HG03469 (cell line): ENCODE measurements around the gene ZNF575.

Experiments used
- ATAC-seq: cut with Tn5 transposase; IDR thresholded peaks from one replicate; pipeline ENCODE4 v1.9.1; 2021; ENCODE audit warnings: mild to moderate bottlenecking, moderate library complexity, moderate number of reproducible peaks; ENCODE audit not compliant: unreplicated experiment

Gene ZNF575

GRCh38 chr19:43569657-43570056 lies 36.7 kb downstream of the ZNF575 start:
- no peak for ATAC-seq

DNA sequence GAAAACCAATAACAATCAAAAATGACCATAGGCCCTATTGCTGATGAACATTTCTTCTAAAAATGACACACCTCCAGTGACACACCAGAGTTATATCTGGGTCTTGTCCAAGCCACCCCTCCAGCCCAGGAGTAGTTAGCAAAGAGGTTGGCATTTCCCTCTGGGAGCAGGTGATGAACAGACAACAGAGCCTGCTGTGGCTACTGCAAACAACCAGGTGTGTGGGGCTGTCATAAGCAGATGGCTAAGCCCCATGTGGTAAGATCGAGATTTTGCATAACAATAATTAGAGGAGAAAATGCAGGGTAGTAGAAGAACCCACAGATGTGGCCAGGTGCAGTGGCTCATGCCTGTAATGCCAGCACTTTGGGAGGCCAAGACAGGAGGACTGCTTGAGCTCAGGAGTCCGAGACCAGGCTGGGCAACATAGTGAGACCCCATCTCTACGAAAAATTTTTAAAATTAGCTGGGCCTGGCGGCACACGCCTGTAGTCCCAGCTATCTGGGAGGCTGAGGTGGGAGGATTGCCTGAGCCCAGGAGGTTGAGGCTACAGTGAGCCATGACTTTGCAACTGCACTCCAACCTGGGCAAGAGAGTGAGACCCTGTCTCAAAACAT lies 37.3 kb downstream of the ZNF575 start:
- ATAC-seq: no peak

- ATAC-seq: no peak
These were observed 39.2 kb downstream of the ZNF575 start for GRCh38 chr19:43572171-43572588.

- no peak for ATAC-seq
These were observed 41.6 kb downstream of the ZNF575 start for GRCh38 chr19:43574424-43575155.

GRCh38 chr19:43575156-43575950 lies 42.4 kb downstream of the ZNF575 start, which contains the start of the genes PINLYP and XRCC1:
Gene PINLYP, plus strand, starts transcription at chr19:43575801. Its CDS starts 1,391 bp downstream, at chr19:43577192.
Gene XRCC1, minus strand, starts transcription at chr19:43575527. Its CDS starts 69 bp downstream, at chr19:43575458.
- ATAC-seq: peak; percentile 89

GRCh38 chr19:43575955-43576878 lies 43.2 kb downstream of the ZNF575 start:
- ATAC-seq: no peak

DNA sequence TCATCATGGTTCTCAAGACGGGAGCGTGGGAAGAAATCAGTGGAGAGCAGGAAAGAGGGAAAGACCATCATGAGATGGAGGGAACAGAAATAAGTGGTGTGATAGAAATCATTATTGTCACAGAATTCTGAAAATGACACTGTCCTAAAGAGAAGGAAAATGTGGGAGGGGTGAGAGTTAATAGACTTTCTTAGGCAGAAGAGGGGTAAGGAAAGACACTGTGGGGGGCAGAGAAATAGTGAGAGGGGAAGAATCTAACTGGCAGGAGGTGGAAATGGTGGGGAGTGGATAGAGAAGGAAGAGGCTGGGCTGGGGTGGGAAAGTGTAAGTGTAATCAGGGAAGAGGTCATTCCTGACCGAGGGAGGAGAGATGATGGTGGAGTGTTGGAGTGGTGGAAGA lies 45.8 kb downstream of the ZNF575 start:
- no peak for ATAC-seq

GRCh38 chr19:43581467-43581866 lies 48.5 kb downstream of the ZNF575 start:
- ATAC-seq: no peak

DNA sequence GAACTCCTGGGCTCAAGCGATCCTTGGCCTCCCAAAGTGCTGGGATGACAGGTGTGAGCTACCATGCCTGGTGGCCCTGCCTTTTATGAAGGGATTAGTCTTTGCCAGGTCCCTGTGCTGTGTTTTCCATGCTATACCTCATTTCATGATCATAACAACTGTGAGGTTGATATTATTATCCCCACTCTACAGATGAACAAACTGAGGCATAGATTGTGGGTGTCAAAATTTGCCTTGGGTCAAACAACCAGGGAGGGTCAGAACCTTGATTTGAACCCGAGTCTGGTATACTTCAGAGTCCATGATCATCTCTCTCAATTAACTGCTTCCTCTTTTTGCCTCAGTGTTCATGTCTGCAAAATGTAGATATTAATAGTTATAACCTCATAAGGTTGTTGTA lies 49.5 kb downstream of the ZNF575 start:
- ATAC-seq: no peak

- ATAC-seq: no peak
These were observed 51.5 kb downstream of the ZNF575 start for GRCh38 chr19:43584484-43584883.
